K562 (cell line): Measurements from ENCODE around the gene ANTKMT. TPM values are rescaled to one million over a fixed set of nuclear protein-coding genes. Genes with fewer than 3 reads are reported as not detected.
A peak's percentile ranks its signal among the peaks of the same experiment; 100 is the strongest.

Experiments
- CBX3 ChIP-seq, 2 experiments: IDR thresholded peaks; 1 replicate in 1 of 2; 2 replicates in 1 of 2; pipeline ENCODE4 v1.6.1; 2012; ENCODE audit warnings: inconsistent platforms in 2 of 2, low read length in 2 of 2, borderline replicate concordance in 1 of 2, control low read depth in 1 of 2
- COPS2 ChIP-seq: fragments of 450-650 bp; conservative IDR thresholded peaks from 2 replicates; pipeline ENCODE4 v1.6.1; 2016; ENCODE audit warnings: mild to moderate bottlenecking, moderate library complexity
- EP400 ChIP-seq: fragments of 450-650 bp; IDR thresholded peaks from 2 replicates; pipeline ENCODE4 v1.6.1; 2017; ENCODE audit warnings: antibody characterized with exemption, mild to moderate bottlenecking, moderate library complexity
- GTF2E2 ChIP-seq: fragments of 200-800 bp; sonication (Bioruptor generic); IDR thresholded peaks from 2 replicates; pipeline ENCODE4 v1.6.1; 2016; ENCODE audit warnings: missing genetic modification characterization, missing compliant biosample characterization
- GTF2F1 ChIP-seq: IDR thresholded peaks from 2 replicates; pipeline ENCODE4 v1.6.1; 2011; ENCODE audit warnings: low read depth, low read length, improper control_type of control experiment
- NCOR1 ChIP-seq: fragments of 450-650 bp; IDR thresholded peaks from 2 replicates; pipeline ENCODE4 v1.6.1; 2016; ENCODE audit warnings: mild to moderate bottlenecking, moderate library complexity
- NFIX ChIP-seq: fragments of 250-450 bp; sonication (Bioruptor Pico); IDR thresholded peaks from 2 replicates; pipeline ENCODE4 v1.4.0; 2020; ENCODE audit warnings: low read depth, mild to moderate bottlenecking, moderate library complexity
- SAFB ChIP-seq: fragments of 200-400 bp; formaldehyde crosslinking; IDR thresholded peaks from 2 replicates; pipeline ENCODE4 v1.6.1; 2017; ENCODE audit warnings: low read depth, low read length, borderline replicate concordance
- SUPT5H ChIP-seq: fragments of 450-650 bp; IDR thresholded peaks from 2 replicates; pipeline ENCODE4 v1.6.1; 2016
- TBP ChIP-seq: optimal IDR thresholded peaks from 2 replicates; pipeline ENCODE3; 2011; ENCODE audit warnings: low read depth, low read length, improper control_type of control experiment
- TCF7L2 ChIP-seq: fragments of 150-350 bp; IDR thresholded peaks from 2 replicates; pipeline ENCODE4 v1.6.1; 2016; ENCODE audit warnings: low read depth, mild to moderate bottlenecking, low read length, moderate library complexity
- TRIM28 ChIP-seq: fragments of 450-650 bp; IDR thresholded peaks from 2 replicates; pipeline ENCODE4 v1.6.1; 2017
- ZNF263 ChIP-seq: sonication (generic); formaldehyde crosslinking; IDR thresholded peaks from 2 replicates; pipeline ENCODE4 v1.8.0; 2022; ENCODE audit warnings: mild to moderate bottlenecking, missing genetic modification reagents, borderline replicate concordance
- ZNF77 ChIP-seq: fragments of 250-450 bp; sonication (Bioruptor Pico); IDR thresholded peaks from 2 replicates; pipeline ENCODE4 v1.5.0; 2020
- polyA plus RNA-seq, 8 experiments: library from polyadenylated mRNA; depleted of rRNA in 4 of 8; stranded (reverse) in 5 of 8; unstranded in 3 of 8; fragments of >200 nt; fragmentation: Nextera tagmentation in 2 of 8; fragmentation: Illumina TruSeq in 1 of 8; extraction: Ambion mirVana in 2 of 8; extraction: Trizol in 1 of 8; gene quantifications; 2 replicates each; pipeline versions ENCODE4 v1.2.1 to v1.2.3, GENCODE V29; 2011 to 2014; ENCODE audit warnings: inconsistent platforms in 1 of 8, missing spikeins in 1 of 8
- total RNA-seq, 7 experiments: library from RNA; depleted of rRNA in 6 of 7; stranded (reverse); fragments of >200 nt in 6 of 7; fragmentation: Illumina TruSeq in 2 of 7; extraction: Trizol in 2 of 7; gene quantifications; 2 replicates each; pipeline versions ENCODE4 v1.2.1 to v1.2.3, GENCODE V29; 2011 to 2021; ENCODE audit warnings: low replicate concordance in 1 of 7
- TF ChIP-seq, protein P1 (sequence below), 2 experiments: fragments of 450-650 bp; IDR thresholded peaks; 2 replicates each; pipeline ENCODE4 v1.6.1; 2016; ENCODE audit warnings: mild to moderate bottlenecking in 2 of 2, borderline replicate concordance in 1 of 2, low read depth in 1 of 2, moderate library complexity in 1 of 2
- TF ChIP-seq, protein P2 (sequence below): fragments of 250-450 bp; sonication (Bioruptor Pico); IDR thresholded peaks from 2 replicates; pipeline ENCODE4 v1.8.0; 2021; ENCODE audit warnings: moderate library complexity, mild to moderate bottlenecking, inconsistent platforms
- TF ChIP-seq, protein P3 (sequence below): sonication (generic); formaldehyde crosslinking; IDR thresholded peaks from 2 replicates; pipeline ENCODE4 v1.9.0; 2022; ENCODE audit warnings: mild to moderate bottlenecking, missing genetic modification reagents
- TF ChIP-seq, protein P4 (sequence below): fragments of 450-650 bp; IDR thresholded peaks from 2 replicates; pipeline ENCODE4 v1.7.1; 2018; ENCODE audit warnings: mild to moderate bottlenecking, low read depth; ENCODE audit not compliant: partially characterized antibody

The ANTKMT gene
- total and polyA plus RNA-seq, 9 of the 15 experiments (the other 6 are each of a cell fraction or from before 2014, with no cell fraction given), result 0.58 to 217 (median 19.1) TPM

DNA sequence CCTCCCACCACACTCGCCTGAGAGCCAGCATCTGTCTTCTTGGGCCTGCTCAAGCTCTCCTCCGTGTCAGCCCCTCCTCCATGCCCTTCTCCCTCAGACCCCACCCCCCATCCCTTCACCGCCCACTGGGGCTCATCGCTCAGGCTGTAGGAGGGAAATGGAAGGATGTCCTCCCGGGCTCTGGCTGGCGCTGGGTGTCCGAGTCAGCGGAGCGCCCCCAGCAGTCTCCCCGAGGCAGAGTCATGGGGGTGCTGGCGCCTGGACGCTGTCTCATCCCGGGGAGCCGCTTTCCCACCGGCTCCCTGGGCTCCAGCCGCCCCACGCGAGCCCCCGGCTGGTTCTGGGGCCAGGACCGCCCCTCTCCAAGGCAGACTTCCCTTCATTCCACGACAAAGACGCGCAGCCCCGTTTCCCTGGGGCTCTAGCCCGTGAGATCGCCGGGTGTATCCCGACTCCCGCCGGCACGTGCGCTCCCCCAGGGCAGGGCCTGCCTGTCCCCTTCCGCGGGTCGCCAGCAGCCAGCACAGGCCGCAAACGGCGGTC, 428 bp upstream of the ANTKMT start (continued):
- TF ChIP-seq, protein P1, sequence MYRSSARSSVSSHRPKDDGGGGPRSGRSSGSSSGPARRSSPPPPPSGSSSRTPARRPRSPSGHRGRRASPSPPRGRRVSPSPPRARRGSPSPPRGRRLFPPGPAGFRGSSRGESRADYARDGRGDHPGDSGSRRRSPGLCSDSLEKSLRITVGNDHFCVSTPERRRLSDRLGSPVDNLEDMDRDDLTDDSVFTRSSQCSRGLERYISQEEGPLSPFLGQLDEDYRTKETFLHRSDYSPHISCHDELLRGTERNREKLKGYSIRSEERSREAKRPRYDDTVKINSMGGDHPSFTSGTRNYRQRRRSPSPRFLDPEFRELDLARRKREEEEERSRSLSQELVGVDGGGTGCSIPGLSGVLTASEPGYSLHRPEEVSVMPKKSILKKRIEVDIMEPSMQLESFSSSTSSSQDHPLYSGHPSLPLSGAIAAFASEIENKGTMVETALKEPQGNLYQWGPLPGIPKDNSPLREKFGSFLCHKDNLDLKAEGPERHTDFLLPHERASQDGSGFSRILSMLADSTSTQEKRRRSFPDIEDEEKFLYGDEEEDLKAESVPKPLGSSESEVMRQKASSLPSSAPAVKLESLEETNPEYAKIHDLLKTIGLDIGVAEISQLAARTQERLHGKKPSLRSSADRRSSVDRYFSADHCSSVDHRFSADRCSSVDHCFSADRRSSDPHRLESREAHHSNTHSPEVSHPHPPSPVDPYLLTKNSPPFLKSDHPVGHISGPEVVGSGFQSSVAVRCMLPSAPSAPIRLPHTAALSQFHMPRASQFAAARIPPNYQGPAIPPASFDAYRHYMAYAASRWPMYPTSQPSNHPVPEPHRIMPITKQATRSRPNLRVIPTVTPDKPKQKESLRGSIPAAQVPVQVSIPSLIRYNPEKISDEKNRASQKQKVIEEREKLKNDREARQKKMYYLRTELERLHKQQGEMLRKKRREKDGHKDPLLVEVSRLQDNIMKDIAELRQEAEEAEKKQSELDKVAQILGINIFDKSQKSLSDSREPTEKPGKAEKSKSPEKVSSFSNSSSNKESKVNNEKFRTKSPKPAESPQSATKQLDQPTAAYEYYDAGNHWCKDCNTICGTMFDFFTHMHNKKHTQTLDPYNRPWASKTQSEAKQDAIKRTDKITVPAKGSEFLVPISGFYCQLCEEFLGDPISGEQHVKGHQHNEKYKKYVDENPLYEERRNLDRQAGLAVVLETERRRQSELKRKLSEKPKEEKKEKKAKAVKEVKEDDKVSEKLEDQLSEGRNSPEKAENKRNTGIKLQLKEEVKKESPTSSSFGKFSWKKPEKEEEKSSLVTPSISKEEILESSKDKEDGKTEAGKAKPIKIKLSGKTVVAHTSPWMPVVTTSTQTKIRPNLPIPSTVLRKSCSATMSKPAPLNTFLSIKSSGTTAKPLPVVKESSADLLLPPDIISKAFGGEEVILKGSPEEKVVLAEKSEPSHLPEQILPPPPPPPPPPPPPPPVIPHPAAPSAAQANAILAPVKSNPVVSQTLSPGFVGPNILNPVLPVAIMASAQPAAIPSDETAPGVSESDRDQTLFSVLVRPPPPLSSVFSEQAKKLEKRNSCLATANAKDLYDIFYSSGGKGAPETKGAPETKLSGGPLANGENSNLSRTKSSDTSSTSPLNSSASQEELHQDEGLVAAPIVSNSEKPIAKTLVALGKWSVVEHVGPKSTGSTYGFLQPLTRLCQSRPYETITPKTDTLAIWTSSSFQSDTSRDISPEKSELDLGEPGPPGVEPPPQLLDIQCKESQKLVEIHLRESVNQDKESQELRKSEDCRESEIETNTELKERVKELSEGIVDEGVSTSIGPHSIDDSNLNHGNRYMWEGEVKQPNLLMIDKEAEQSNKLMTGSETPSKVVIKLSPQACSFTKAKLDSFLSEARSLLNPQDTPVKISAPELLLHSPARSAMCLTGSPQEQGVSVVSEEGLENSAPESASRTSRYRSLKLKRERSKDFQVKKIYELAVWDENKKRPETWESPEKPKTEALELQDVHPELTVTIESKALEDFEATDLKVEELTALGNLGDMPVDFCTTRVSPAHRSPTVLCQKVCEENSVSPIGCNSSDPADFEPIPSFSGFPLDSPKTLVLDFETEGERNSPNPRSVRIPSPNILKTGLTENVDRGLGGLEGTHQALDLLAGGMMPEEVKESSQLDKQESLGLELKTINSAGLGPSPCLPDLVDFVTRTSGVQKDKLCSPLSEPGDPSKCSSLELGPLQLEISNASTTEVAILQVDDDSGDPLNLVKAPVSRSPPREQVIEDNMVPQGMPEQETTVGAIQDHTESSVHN (IDR thresholded peaks at IDR 0.05; ENCODE audit: borderline replicate concordance in 1 of 2, low read depth in 1 of 2), result no peak
- TF ChIP-seq, protein P2, sequence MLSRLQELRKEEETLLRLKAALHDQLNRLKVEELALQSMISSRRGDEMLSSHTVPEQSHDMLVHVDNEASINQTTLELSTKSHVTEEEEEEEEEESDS, result no peak
- TF ChIP-seq GTF2F1 (no peak), COPS2 (no peak), ZNF77 (0 out of 2 replicates have a peak, but pooled peaks have one; percentile 18), GTF2E2 (peak; percentile 58; the same call in 1 of the 2 replicates), ZNF263 (no peak; the same call in 1 of the 2 replicates), SUPT5H (peak; percentile 71), SAFB (0 out of 2 replicates have a peak, but pooled peaks have one; percentile 18), NCOR1 (no peak), TCF7L2 (no peak), NFIX (CRISPR knock-in tag) (no peak), TBP (peak; percentile 51), TRIM28 (no peak), EP400 (peak; percentile 73), CBX3 (IDR thresholded peaks at IDR 0.05; ENCODE audit: borderline replicate concordance in 1 of 2, low read length in 2 of 2) (0 out of 3 replicates have a peak, but pooled peaks of 1 of the 2 experiments have one; percentile 12)
- TF ChIP-seq, protein P3, sequence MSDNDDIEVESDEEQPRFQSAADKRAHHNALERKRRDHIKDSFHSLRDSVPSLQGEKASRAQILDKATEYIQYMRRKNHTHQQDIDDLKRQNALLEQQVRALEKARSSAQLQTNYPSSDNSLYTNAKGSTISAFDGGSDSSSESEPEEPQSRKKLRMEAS (CRISPR knock-in tag), result peak; percentile 52; the same call in 1 of the 2 replicates
- TF ChIP-seq, protein P4, sequence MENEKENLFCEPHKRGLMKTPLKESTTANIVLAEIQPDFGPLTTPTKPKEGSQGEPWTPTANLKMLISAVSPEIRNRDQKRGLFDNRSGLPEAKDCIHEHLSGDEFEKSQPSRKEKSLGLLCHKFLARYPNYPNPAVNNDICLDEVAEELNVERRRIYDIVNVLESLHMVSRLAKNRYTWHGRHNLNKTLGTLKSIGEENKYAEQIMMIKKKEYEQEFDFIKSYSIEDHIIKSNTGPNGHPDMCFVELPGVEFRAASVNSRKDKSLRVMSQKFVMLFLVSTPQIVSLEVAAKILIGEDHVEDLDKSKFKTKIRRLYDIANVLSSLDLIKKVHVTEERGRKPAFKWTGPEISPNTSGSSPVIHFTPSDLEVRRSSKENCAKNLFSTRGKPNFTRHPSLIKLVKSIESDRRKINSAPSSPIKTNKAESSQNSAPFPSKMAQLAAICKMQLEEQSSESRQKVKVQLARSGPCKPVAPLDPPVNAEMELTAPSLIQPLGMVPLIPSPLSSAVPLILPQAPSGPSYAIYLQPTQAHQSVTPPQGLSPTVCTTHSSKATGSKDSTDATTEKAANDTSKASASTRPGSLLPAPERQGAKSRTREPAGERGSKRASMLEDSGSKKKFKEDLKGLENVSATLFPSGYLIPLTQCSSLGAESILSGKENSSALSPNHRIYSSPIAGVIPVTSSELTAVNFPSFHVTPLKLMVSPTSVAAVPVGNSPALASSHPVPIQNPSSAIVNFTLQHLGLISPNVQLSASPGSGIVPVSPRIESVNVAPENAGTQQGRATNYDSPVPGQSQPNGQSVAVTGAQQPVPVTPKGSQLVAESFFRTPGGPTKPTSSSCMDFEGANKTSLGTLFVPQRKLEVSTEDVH, result peak; percentile 20
